ENCODE measurements around the gene PRDM16. TPM values are rescaled to one million over a fixed set of nuclear protein-coding genes. Genes with fewer than 3 reads are reported as not detected.
A peak's percentile ranks its signal among the peaks of the same experiment; 100 is the strongest.

The PRDM16 gene
- total and polyA plus RNA-seq, 3 donors from 2014 or later, result 2.1 to 5.6 (median 4.7) TPM

GRCh38 chr1:3061981-3062615 lies 6.9 kb upstream of the PRDM16 start:
- Histone ChIP-seq H3K36me3 (ENCODE audit: low read depth, missing control alignments) (no peaks in the 10 kb centered on the region), H3K4me1 (peaks cover 16% of the 10 kb centered on the region), H3K4me3 (no peak overlapping the region), H3K9me3 (no peaks in the 10 kb centered on the region), H3K27ac (no peak overlapping the region), H3K27me3 (no peaks in the 10 kb centered on the region)
- no peak for DNase-seq
- no peak for TF ChIP-seq POLR2A (IDR thresholded peaks at IDR 0.05)
- no peak for TF ChIP-seq CTCF (IDR thresholded peaks at IDR 0.05)
- intact Hi-C loops (cut with DNase I; ENCODE audit: low total_unique reads), result no loop called here
- 0 to 24% methylated on average over 1 to 21 of the region's 21 CpGs for WGBS, 2 donors

- Histone ChIP-seq H3K27ac (no peak overlapping the region), H3K27me3 (no peaks in the 10 kb centered on the region), H3K4me1 (peaks cover 16% of the 10 kb centered on the region), H3K4me3 (peak overlapping the region; percentile 16 to 51), H3K9me3 (no peaks in the 10 kb centered on the region), H3K36me3 (ENCODE audit: low read depth, missing control alignments) (no peaks in the 10 kb centered on the region)
- intact Hi-C loops (cut with DNase I; ENCODE audit: low total_unique reads), result no loop called here
- 10 to 12% methylated on average over 10 to 37 of the region's 50 CpGs for WGBS, 2 donors
- no peak for DNase-seq
- TF ChIP-seq POLR2A (IDR thresholded peaks at IDR 0.05), result no peak
- TF ChIP-seq CTCF (IDR thresholded peaks at IDR 0.05), result no peak
These were observed 6.2 kb upstream of the PRDM16 start for GRCh38 chr1:3062616-3063378.

GRCh38 chr1:3063379-3064295 lies 5.4 kb upstream of the PRDM16 start:
- no peaks in the 10 kb centered on the region for H3K9me3 ChIP-seq
- WGBS, 2 donors, result 17 to 20% methylated on average over 42 to 88 of the region's 91 CpGs
- H3K27me3 ChIP-seq, result no peaks in the 10 kb centered on the region
- peaks cover 18% of the 10 kb centered on the region for H3K4me1 ChIP-seq
- intact Hi-C loops (cut with DNase I; ENCODE audit: low total_unique reads), result no loop called here
- no peaks in the 10 kb centered on the region for H3K36me3 ChIP-seq (ENCODE audit: low read depth, missing control alignments)
- no peak overlapping the region for H3K27ac ChIP-seq
- H3K4me3 ChIP-seq, result peak overlapping the region; percentile 16 to 51
- DNase-seq, result no peak
- no peak for TF ChIP-seq POLR2A (IDR thresholded peaks at IDR 0.05)
- TF ChIP-seq CTCF (IDR thresholded peaks at IDR 0.05), result peak in 1 of 3 experiments; percentile 4

GRCh38 chr1:3064296-3064850 lies 4.6 kb upstream of the PRDM16 start:
- TF ChIP-seq POLR2A (IDR thresholded peaks at IDR 0.05) (no peak), CTCF (IDR thresholded peaks at IDR 0.05) (no peak)
- WGBS, 2 donors, result 47 to 55% methylated on average over 16 to 17 of the region's 17 CpGs
- no peak overlapping the region for H3K27ac ChIP-seq
- H3K9me3 ChIP-seq, result no peaks in the 10 kb centered on the region
- H3K36me3 ChIP-seq (ENCODE audit: low read depth, missing control alignments), result no peaks in the 10 kb centered on the region
- H3K4me1 ChIP-seq, result peaks cover 18% of the 10 kb centered on the region
- intact Hi-C loops (cut with DNase I; ENCODE audit: low total_unique reads), result no loop called here
- peak overlapping the region in 1 of 2 donors; percentile 51 for H3K4me3 ChIP-seq
- H3K27me3 ChIP-seq, result no peaks in the 10 kb centered on the region
- no peak for DNase-seq

Measured in testis (tissue), 3 donors.